ENCODE measurements around the gene RHOBTB1.

Gene RHOBTB1

DNA sequence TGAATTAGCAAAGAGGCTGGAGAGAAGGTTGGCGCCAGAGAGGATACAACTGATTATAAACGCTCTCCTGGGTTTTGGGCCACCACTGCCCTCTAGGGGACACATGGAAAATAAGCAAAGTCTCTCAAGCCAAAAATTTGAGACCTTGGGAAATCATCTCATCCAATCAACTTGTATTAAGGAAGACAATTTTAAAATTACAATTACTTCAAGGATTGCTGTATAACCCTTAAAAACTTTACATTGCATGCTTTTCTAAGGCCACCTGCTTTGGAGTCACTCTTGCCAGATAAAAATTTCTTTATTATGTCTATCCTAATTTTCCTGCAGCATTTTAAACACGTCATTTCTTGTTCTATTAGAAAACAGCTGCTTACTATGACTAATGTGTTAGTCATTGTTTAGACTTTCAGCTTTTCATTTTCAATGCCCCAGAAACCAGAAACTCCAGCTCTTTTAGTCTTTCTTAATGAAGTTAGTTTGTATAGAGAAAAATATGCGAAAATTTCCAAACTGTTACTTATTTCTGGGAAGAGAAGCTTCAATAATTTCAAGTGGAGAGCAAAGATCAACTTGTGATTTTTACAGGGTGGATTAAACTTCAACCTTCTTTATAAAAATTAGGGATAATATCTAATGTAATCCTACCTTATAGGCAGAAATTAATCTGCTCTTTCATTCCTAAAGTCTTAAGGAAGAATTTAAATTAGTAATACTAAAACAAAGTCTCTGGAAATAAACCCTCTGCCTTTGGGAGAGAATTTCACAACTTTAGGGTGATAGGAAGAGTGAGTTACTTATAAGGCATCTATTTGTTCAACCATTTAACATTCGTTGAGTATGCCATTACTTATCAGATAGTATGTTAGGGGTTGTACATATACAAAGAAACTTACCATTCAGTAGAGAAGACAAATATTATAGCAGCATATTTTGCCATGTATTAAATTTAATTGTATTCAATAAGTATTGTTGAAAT, 20.6 kb upstream of the RHOBTB1 start:
- no peak for DNase-seq

GRCh38 chr10:60963441-60964256, 19.7 kb upstream of the RHOBTB1 start:
- no peak for DNase-seq

DNA sequence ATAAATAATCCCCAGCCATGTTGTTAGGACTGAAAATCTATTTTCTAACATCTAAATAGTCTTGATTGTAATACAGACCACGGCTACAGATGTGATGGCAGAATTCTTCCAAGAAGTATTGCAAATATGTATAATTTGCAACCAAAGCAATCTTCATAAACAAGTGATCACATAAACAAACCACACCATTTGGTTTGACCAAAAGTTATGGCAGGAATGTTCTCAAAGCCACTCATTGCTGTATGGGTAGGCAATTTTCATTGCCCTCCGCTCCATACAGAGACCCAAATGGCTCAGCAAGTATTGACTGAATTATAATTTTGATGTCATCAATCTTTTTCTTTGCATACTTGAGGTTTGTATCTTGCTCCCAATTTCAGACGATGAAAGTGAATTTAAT, 19.0 kb upstream of the RHOBTB1 start:
- no peak for DNase-seq

- DNase-seq: no peak
Measured at GRCh38 chr10:60960913-60961312, 16.9 kb upstream of the RHOBTB1 start.

GRCh38 chr10:60960031-60960430, 16.0 kb upstream of the RHOBTB1 start:
- no peak for DNase-seq

- DNase-seq: no peak
Measured at GRCh38 chr10:60958892-60959601, 15.1 kb upstream of the RHOBTB1 start.

DNA sequence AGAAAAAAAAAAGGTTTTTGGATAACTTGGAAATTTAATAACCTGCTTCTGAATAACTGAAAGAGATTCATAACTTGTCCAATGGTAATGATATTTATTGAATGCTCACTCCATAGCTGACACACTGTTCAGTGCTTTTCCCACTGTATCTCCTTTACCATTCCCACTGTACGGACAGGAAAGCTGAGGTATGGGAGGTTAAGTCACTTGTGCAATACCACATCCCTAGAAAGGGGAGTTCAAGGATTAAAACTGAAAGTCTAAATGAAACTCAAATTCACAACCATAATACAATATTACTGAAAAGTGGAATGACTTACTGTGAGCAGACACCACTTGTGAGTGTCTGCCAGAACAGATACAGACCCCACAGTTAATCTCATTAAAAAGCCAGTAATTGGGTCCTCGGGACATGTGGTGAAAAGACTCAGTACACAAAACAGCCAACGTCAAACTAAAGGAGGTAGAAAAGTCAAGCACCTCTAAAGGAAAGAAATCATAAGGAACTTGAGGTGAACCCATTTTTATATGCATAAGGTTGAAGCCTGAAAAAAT, 13.8 kb upstream of the RHOBTB1 start:
- no peak for DNase-seq

DNA sequence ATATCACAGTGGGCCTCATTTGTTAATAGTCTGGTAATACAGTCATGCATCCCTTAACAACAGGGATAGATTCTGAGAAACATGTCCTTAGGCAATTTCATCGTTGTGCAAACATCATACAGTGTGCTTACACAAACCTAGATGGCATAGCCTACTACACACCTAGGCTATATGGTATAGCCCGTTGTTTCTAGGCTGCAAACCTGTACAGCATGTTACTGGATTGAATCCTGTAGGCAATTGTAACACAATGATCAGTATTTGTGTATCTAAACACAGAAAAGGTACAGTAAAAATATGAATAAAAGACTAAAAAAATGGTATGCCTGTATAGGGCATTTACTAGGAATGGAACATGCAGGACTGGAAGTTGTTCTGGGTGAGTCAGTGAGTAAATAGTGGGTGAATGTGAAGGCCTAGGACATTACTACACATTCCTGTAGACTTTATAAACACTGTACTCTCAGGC, 12.0 kb upstream of the RHOBTB1 start:
- no peak for DNase-seq

DNA sequence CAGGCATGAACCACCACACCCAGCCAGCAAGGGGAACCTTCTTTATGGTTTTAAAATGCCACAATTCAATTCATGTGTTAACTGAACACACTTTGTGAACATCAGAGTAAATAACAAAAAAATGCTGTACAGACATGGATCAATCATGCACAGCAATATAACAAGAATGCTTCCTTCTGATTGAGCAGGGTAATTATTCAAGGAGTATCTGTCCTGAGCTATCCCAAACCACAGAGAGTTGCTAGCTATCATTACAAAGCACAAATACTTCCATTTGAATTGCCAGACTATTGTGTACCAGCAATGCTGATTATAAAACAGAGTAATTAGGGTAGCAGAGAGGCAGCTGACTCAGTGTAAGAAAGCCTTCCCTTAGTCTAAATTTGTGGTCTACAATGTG, 11.3 kb upstream of the RHOBTB1 start:
- DNase-seq: no peak

DNA sequence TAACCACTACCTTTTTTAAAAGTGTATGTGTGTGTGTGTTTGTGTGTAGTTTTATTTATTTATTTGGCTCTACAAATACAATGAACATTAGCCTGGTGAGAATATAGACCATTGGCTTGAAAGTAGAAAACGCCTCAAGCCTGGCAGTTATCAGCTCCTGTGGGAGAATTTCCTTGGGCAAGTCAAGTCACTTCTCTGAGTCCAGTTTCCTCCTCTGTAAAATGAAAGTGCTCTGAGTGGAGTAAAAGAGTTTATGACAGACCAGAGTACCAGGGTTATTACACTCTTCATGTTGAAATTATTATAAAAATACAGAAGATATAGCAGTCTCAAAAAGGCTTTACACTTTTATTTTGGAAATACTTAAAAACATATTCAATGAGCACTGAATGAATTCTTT, 10.1 kb upstream of the RHOBTB1 start:
- DNase-seq: no peak

GRCh38 chr10:60953420-60953819, 9.4 kb upstream of the RHOBTB1 start:
- DNase-seq: no peak

GRCh38 chr10:60952846-60953220, 8.8 kb upstream of the RHOBTB1 start:
- no peak for DNase-seq

DNA sequence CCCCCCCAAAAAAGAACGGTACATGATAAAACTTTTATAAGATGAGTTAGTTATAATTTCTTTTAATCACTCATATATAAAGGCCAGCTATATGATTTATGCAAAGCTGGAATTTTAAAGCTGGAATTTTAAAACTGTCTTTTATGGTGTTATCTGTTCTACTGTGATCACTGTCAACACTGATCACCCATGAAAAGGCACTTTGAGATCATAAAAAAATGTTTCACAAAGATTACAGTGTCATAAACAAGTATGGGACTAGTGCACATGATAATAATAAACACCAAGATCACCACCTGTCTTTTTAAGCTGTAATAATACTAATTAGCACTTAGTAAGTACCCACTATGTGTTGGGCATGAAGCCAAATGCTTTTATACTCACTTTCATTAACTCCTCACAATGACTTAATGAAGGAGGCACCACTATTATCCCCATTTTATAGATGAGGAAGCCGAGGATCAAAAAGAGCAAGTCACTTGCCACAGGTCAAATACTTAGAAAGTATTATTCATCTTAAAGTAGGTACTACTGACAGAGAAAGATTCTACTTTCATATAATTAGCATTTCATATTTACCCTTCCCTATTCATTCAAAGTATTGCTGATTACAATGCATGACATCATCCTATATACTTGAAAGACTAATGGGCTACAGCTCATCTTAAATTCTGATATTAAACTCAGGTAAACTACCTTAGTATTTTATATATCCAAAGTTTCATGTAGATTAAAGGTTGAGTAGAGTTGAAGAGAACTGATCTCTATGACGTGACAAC, 8.3 kb upstream of the RHOBTB1 start:
- DNase-seq: no peak

GRCh38 chr10:60951272-60951724, 7.3 kb upstream of the RHOBTB1 start:
- no peak for DNase-seq

- DNase-seq: no peak
Measured at GRCh38 chr10:60950300-60950699, 6.3 kb upstream of the RHOBTB1 start.

DNA sequence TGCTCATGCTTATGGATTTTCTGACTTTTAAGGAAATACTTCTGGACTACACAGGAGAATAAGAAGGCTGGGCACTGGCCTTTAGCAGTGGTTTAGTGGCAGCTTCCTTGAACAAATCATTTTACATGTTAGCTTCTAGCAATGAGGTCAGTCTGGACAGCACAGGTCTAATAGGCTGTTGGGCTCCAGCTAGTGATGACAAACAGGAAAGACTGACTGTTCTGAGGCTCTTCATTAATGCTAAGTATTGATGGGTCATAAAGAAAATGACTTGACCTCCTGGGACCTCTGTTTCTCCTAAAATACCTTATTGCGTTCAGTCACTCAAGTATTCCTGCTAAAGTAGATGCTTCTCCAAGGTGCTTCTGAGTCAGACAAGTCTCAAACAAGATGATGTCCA, 4.9 kb upstream of the RHOBTB1 start:
- DNase-seq: no peak

DNA sequence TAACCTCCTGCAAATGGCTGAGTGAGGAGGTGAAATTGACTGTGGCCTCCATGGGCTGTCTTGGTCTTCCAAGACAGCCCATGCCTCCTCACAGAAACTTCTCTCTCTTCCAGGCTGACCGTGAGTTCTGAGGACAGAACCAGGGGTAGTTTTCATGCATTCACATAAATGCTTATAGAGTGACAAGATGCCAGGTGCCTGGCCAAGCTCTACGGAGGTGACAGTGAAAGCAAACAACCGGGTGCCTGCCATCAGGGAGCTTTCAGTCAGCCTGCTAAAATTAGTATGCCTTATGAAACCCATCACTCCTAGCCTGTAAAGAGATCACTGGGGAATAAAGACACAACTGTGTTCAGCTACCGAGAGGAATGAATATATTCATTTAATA, 919 bp upstream of the RHOBTB1 start:
- no peak for DNase-seq

DNA sequence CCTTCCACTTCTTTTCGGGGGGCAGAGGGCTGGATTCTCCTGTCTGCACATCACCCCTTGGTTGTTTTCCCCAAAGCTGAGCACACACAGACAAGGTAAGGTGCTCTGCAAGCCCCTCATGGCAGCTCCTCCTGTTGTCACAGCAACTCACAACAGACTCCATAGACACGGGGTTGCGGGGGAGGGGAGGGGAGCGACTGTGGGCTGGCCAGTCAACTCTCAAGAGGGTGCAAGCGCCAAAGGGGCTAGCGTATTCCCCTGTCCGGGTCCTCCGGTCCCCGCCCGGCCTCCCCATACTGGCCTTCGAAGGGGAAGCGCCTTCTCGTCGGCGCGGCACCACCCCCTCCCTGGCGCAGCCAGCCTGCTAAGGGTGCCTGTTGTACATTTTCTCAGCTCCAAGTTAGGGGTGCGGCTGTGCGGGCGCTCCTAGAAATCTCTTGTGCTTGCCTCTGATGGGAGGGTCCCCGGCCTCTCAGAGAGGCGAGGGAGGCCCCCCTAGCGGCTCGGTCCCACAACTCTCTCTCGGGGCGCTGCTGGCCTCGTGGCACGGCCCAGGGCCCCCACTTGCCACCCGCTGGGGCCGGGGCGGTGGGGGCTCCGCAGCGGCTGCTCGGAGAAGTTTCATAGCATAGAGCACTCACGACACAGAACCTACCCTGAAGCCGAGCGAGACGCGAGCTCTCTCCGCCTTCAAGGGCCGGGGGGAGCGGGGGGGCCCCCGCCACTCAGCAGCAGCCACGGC, 498 bp downstream of the RHOBTB1 start:
- DNase-seq: no peak

- DNase-seq: no peak
Measured at GRCh38 chr10:60942788-60943315, 1.1 kb downstream of the RHOBTB1 start.

- no peak for DNase-seq
Measured at GRCh38 chr10:60942134-60942787, 1.7 kb downstream of the RHOBTB1 start.
